Fibroblast of pulmonary artery (primary cell): Measurements from ENCODE around the gene ANKDD1B.
"Not testable (repeated sequence)": the region's sequence is repeated elsewhere in the genome, so short reads cannot be mapped to it uniquely, and the experiment has no call there.

Source experiments
- DNase-seq: peaks from one replicate; pipeline ENCODE4 v3.0.0-alpha.2; 2010; ENCODE audit warnings: low read depth
- H3K4me3 ChIP-seq: replicated peaks from 2 replicates; pipeline ENCODE4 v1.5.1; 2011; ENCODE audit warnings: low read depth, mild to moderate bottlenecking, control low read depth, low read length, moderate library complexity
- TF ChIP-seq, protein P1 (sequence below): IDR thresholded peaks from 2 replicates; pipeline ENCODE4 v1.5.1; 2011; ENCODE audit warnings: mild to moderate bottlenecking, control low read depth, low read length, inconsistent platforms; ENCODE audit errors: missing control alignments

ANKDD1B gene

DNA sequence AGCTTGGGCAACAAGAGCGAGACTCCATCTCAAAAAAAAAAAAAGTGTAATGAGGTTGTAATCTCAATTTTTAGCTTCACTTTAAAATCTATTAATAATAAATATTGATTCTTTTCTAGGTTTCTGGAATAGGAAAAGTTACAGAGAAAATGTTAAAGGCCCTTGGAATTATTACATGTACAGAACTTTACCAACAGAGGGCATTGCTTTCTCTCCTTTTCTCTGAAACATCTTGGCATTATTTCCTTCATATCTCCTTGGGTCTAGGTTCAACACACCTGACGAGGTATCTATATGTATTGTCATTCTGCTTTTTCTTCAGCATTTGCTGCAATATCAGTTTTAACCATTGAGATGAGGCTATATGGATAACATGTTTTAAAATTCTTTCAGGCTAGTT lies 26.6 kb upstream of the ANKDD1B start:
- no peak overlapping the region for H3K4me3 ChIP-seq
- DNase-seq = peak; percentile 11
- TF ChIP-seq, protein P1, sequence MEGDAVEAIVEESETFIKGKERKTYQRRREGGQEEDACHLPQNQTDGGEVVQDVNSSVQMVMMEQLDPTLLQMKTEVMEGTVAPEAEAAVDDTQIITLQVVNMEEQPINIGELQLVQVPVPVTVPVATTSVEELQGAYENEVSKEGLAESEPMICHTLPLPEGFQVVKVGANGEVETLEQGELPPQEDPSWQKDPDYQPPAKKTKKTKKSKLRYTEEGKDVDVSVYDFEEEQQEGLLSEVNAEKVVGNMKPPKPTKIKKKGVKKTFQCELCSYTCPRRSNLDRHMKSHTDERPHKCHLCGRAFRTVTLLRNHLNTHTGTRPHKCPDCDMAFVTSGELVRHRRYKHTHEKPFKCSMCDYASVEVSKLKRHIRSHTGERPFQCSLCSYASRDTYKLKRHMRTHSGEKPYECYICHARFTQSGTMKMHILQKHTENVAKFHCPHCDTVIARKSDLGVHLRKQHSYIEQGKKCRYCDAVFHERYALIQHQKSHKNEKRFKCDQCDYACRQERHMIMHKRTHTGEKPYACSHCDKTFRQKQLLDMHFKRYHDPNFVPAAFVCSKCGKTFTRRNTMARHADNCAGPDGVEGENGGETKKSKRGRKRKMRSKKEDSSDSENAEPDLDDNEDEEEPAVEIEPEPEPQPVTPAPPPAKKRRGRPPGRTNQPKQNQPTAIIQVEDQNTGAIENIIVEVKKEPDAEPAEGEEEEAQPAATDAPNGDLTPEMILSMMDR = peak; percentile 32

DNA sequence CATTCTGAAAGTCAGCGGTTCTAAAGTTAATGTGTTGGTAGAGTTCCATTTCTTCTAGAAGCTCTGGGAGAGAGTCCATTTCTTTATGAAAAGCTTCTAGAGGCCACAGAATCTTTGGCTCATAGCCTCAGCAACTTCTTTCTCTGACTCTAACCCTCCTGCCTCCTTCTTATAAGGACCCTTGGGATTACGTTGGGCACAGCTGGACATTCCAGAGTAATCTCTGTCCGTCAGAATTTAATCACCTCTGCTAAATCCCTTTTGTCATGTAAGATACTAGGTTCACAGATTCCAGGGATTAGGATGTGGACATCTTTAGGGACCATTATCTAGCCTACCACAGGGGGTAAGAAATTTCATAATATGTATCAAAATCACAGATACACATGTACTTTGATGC lies 22.6 kb upstream of the ANKDD1B start:
- TF ChIP-seq, protein P1 = no peak
- DNase-seq = peak; percentile 17
- no peak overlapping the region for H3K4me3 ChIP-seq

DNA sequence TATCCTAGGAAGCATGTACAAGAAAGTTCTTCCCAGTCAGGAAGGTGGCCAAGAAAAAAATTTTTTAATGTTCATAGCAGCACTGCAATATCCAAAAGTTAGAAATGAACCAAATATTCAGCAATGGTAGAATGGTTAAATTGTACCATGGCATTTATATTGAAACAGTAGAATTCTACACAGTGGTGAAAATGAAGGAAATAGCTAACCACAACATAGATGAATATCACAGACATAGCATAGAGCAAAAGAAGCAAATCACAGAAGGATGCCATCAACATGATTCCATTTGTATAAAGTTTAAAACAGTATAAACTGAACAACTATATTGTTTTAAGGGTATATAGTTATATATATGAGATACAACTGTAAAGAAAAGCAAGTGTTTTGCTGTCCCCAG lies 10.7 kb upstream of the ANKDD1B start:
- DNase-seq = no peak
- TF ChIP-seq, protein P1 = no peak
- H3K4me3 ChIP-seq = no peak overlapping the region

DNA sequence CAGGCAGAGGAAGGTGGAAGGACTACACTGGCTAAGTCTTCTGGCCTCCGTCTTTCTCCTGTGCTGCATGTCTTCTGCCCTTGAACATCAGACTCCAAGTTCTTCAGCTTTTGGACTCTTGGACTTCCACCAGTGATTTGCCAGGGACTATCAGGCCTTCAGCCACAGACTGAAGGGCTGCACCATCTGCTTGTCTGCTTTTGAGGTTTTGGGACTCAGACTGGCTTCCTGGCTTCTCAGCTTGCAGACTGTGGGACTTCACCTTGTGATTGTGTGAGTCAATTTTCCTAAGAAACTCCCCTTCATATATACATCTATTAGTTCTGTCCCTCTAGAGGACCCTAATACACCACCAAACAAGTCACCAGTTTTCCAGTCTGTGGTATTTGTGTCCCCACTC lies 9.7 kb upstream of the ANKDD1B start:
- no peak overlapping the region for H3K4me3 ChIP-seq
- TF ChIP-seq, protein P1 = no peak
- DNase-seq = no peak

DNA sequence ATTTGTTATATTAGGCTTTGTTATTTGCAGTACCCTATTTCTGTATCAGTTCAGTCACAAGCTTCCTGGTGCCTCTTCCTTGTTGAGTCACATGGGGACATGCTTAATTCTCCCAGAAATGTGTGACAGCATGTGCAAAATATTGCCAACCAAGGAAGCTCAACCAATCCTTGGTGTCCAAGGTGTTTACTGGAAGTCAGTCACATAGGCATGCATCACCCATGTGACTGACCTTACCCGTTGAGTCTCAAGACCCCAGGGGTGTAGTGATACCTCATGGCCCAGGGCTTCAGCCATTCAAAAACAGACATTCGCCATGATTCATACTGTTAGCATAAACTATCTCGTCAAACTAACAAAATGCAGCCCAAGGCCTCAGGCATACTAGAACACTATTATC lies 9.3 kb upstream of the ANKDD1B start:
- TF ChIP-seq, protein P1 = no peak
- DNase-seq = no peak
- H3K4me3 ChIP-seq = no peak overlapping the region

DNA sequence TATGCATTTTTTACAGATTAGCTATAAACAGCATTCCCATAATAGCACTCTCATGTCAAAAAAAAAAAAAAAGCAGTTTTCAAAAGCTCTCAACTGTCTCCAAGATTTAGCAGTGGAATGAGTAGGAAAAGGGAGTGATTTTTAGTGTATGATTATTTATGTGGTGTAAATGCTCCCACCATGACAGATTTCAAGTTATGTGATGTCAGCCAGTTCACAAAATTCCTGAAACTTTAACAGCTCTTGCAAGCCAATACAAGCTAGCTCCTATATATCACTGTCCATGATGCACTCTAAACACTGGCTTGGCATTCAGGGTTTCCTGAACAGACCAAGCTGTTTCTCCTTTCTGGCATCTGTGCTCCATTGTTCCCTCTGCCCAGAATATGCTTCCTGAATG lies 7.9 kb upstream of the ANKDD1B start:
- peak; percentile 61 for DNase-seq
- TF ChIP-seq, protein P1 = no peak
- H3K4me3 ChIP-seq = no peak overlapping the region

DNA sequence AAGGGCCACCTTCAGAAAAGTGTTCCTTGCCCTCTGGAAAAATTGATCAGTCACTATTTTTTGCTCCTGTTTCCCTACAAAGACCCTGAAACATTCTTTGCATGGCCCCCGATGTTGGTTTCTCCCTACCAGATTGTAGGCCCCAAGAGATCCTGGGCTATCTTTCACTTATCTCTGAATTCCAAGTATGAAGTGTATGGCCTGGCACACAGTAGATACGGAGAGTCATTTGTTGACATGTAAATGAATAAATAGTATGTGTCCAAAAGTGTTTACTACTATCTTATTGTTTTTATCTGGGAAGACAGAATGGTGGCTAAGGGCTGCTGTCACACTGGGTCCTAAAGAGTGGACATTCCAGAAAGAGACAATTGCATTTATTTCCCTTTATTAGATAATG lies 7.4 kb upstream of the ANKDD1B start:
- no peak overlapping the region for H3K4me3 ChIP-seq
- TF ChIP-seq, protein P1 = no peak
- DNase-seq = no peak

DNA sequence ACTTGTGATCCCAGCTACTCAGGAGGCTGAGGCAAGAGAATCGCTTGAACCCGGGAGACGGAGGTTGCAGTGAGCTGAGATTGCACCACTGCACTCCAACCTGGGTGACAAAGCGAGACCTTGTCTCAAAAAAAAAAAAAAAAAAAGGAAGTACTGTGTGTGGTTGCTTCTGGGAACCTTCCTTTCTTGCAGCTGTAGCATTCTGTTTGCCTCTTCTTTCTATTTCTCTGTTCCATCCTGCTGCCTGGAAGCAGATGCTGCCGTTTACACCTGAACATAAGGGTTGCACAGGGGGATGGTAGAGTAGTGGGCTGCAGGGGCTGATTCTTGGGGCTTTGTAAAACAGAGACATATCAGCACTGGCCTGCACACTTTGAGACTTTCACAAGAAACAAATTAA lies 3.9 kb upstream of the ANKDD1B start:
- not testable (repeated sequence) for H3K4me3 ChIP-seq, DNase-seq
